H1 (cell line): ENCODE results near the gene AFAP1L1. TPM values are rescaled to one million over a fixed set of nuclear protein-coding genes. Genes with fewer than 3 reads are reported as not detected.

ENCODE experiments used
- CHD7 ChIP-seq: fragments of 300-600 bp; sonication (generic); IDR thresholded peaks from 2 replicates; pipeline ENCODE4 v1.7.1; 2012; ENCODE audit warnings: low read length, moderate library complexity, mild to moderate bottlenecking, inconsistent platforms; ENCODE audit not compliant: insufficient replicate concordance
- FOSL1 ChIP-seq: IDR thresholded peaks from 2 replicates; pipeline ENCODE4 v1.6.1; 2011; ENCODE audit warnings: mild to moderate bottlenecking, low read depth, low read length, moderate library complexity; ENCODE audit not compliant: insufficient read depth
- NRF1 ChIP-seq: IDR thresholded peaks from 2 replicates; pipeline ENCODE4 v1.6.1; 2011; ENCODE audit warnings: mild to moderate bottlenecking, low read depth, low read length, improper control_type of control experiment
- POLR2A ChIP-seq, 2 experiments: IDR thresholded peaks; 1 replicate in 1 of 2; 2 replicates in 1 of 2; pipeline ENCODE4 v1.6.1; 2011; ENCODE audit warnings: low read depth in 2 of 2, low read length in 2 of 2, mild to moderate bottlenecking in 2 of 2; ENCODE audit errors: control extremely low read depth in 1 of 2
- polyA plus RNA-seq, 7 experiments: library from polyadenylated mRNA; depleted of rRNA in 3 of 7; stranded (reverse) in 5 of 7; unstranded in 2 of 7; fragments of >200 nt in 5 of 7; fragments of 200-250 nt in 2 of 7; gene quantifications; 1 replicate in 5 of 7; 2 replicates in 1 of 7; 4 replicates in 1 of 7; pipeline versions ENCODE4 v1.2.1 to v1.2.3, GENCODE V29; 2011 to 2013; ENCODE audit warnings: missing spikeins in 2 of 7, mixed read lengths in 2 of 7
- total RNA-seq: library from RNA; stranded (reverse); fragmentation: NEBNext Ultra II Directional; extraction: Animal tissue kit (Norgen Biotek cat#: 25700); gene quantifications from 2 replicates; pipeline ENCODE4 v1.2.1, GENCODE V29; 2021

The AFAP1L1 gene
- total and polyA plus RNA-seq, 2 of the 8 experiments (the other 6 are each of a cell fraction or from before 2014, with no cell fraction given): 0.79 to 4.7 TPM

GRCh38 chr5:149383399-149383798 is 111.7 kb downstream of the AFAP1L1 start (continued):
- TF ChIP-seq CHD7: no peak
- no peak for TF ChIP-seq FOSL1
- no peak for TF ChIP-seq NRF1
- no peak for TF ChIP-seq POLR2A (IDR thresholded peaks at IDR 0.05; ENCODE audit: control extremely low read depth in 1 of 2, low read depth in 2 of 2, low read length in 2 of 2)
